Calu3 (cell line): Measurements from ENCODE around the gene MVD. TPM values are rescaled to one million over a fixed set of nuclear protein-coding genes. Genes with fewer than 3 reads are reported as not detected.
A peak's percentile ranks its signal among the peaks of the same experiment; 100 is the strongest.

Experiments
- BruUV-seq: library from RNA; stranded (reverse); fragments of 400-500 nt; replicated peaks from 2 replicates; lab custom pipeline; 2021; lab: Mats Ljungman, UMichigan
- CTCF ChIA-PET: fragments of 300-600 bp; sonication (Branson Sonifier 250); formaldehyde crosslinking; loops from one replicate; lab custom pipeline; 2022; ENCODE audit warnings: antibody characterized with exemption; lab: Charles Lee
- DNase-seq: peaks from one replicate; pipeline ENCODE4 v3.0.0; 2022
- H3K27ac Mint-ChIP-seq: one replicate; pipeline ENCODE4 v1.8.0; 2022; ENCODE audit warnings: mixed read lengths; ENCODE audit not compliant: unreplicated experiment
- H3K27me3 Mint-ChIP-seq: one replicate; pipeline ENCODE4 v1.8.0; 2022; ENCODE audit warnings: mixed read lengths; ENCODE audit not compliant: unreplicated experiment
- H3K36me3 Mint-ChIP-seq: one replicate; pipeline ENCODE4 v1.8.0; 2022; ENCODE audit warnings: mild to moderate bottlenecking, moderate library complexity, mixed read lengths; ENCODE audit not compliant: insufficient read depth, unreplicated experiment
- H3K4me1 Mint-ChIP-seq: one replicate; pipeline ENCODE4 v1.8.0; 2022; ENCODE audit warnings: mild to moderate bottlenecking, low read depth, mixed read lengths; ENCODE audit not compliant: unreplicated experiment
- H3K4me3 Mint-ChIP-seq: one replicate; pipeline ENCODE4 v1.8.0; 2022; ENCODE audit warnings: mild to moderate bottlenecking, low read depth, moderate library complexity, mixed read lengths; ENCODE audit not compliant: unreplicated experiment
- H3K9me3 Mint-ChIP-seq: one replicate; pipeline ENCODE4 v1.8.0; 2022; ENCODE audit warnings: low read depth, mixed read lengths; ENCODE audit not compliant: unreplicated experiment
- intact Hi-C: fragments of 100-400 bp; cut with micrococcal nuclease; formaldehyde crosslinking; loops from one replicate; pipeline ENCODE4 v1.10.0; 2022; ENCODE audit not compliant: unreplicated experiment
- total RNA-seq: library from RNA; stranded (reverse); gene quantifications from 2 replicates; pipeline ENCODE4 v1.2.3, GENCODE V29; 2022
- TF ChIP-seq, protein P1 (sequence below): fragments of 200-600 bp; IDR thresholded peaks from one replicate; pipeline ENCODE4 v1.8.0; 2022; ENCODE audit warnings: antibody characterized with exemption; ENCODE audit not compliant: unreplicated experiment

The MVD gene
- total RNA-seq, 1 experiment from 2014 or later, result 152 TPM

DNA sequence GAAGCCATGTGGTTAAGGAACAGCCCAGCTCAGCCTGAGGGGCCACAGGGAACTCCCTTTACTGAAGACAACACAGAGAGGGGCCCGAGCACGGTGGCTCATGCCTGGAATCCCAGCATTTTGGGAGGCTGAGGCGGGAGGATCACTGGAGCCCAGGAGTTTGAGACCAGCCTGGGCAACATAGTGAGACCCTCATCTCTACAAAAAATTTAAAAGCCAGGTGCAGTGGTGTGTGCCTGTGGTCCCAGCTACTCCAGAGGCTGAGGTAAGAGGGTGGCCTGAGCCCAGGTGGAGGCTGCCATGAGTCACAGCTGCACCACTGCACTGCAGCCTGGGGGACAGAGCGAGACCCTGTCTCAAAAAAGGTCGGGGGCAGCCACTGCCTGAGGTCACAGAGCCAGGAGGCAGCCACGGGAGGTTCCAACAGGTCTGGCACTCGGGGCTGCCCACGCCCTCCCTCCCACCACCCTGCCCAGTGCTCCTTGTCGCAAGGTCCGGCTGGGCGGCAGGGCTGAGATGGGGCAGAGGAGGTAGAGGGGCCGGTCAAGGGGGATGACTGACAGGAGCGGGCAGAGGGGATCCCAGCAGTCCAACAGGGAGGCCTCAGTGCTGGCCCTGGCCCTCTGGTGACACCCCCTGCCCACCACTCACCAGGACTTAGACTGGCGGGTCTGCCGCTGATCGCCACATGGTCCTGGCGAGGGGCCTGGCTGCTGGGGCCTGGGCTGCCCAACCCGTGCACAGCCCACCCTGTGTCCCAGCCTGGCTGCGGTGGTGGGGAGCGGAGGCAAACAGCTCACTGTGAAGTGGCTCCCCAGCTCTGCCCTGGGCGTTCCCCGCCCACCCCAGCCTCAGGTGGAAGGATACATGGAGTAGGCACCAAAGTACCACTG is 15.5 kb downstream of the MVD start:
- CTCF ChIA-PET, result no interaction called here
- Mint-ChIP-seq H3K27me3 (no peaks in the 10 kb centered on the region), H3K4me3 (no peak overlapping the region), H3K9me3 (no peaks in the 10 kb centered on the region), H3K36me3 (peaks cover 97% of the 10 kb centered on the region), H3K27ac (no peak overlapping the region), H3K4me1 (peaks cover 23% of the 10 kb centered on the region)
- TF ChIP-seq, protein P1, sequence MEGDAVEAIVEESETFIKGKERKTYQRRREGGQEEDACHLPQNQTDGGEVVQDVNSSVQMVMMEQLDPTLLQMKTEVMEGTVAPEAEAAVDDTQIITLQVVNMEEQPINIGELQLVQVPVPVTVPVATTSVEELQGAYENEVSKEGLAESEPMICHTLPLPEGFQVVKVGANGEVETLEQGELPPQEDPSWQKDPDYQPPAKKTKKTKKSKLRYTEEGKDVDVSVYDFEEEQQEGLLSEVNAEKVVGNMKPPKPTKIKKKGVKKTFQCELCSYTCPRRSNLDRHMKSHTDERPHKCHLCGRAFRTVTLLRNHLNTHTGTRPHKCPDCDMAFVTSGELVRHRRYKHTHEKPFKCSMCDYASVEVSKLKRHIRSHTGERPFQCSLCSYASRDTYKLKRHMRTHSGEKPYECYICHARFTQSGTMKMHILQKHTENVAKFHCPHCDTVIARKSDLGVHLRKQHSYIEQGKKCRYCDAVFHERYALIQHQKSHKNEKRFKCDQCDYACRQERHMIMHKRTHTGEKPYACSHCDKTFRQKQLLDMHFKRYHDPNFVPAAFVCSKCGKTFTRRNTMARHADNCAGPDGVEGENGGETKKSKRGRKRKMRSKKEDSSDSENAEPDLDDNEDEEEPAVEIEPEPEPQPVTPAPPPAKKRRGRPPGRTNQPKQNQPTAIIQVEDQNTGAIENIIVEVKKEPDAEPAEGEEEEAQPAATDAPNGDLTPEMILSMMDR, result no peak
- intact Hi-C loops, result no loop called here
- no peak for DNase-seq
- BruUV-seq, result no TSS peak

DNA sequence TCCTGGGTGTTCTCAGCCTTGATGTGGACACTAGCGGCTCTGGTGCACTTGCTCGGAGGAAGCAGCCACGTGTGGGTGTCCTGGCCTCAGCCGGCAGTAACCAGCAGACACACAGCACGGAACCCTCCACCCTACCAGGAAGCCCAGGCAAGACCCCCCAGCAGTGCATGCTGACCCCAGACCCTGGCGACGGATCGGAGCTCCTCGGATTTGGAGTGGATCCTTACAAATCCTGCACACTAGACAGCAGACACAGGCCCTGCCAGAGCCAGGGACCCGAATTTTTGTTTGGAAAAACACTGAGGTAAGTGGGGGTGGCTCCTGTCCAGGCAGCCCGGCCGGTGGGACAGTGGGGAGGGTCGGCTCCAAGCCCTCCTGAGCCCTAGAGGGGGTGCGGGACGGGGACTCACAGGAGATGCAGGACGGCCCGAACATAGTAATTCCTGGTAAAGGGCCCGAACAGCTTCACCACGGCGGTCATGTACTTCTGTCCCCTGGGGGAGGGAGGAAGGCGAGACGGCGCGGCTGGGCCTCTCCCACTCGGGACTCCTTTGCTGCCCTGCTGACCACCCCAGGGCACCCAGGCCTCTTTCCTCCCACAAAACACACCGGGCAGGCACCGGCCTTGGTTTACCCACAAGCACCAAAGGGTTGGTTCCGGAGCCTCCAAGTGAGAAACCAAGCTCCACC is 16.4 kb downstream of the MVD start:
- Mint-ChIP-seq H3K9me3 (no peaks in the 10 kb centered on the region), H3K4me1 (peaks cover 14% of the 10 kb centered on the region), H3K27me3 (no peaks in the 10 kb centered on the region), H3K27ac (no peak overlapping the region), H3K36me3 (peaks cover 97% of the 10 kb centered on the region), H3K4me3 (no peak overlapping the region)
- DNase-seq, result no peak
- no TSS peak for BruUV-seq
- intact Hi-C loops, result no loop called here
- TF ChIP-seq, protein P1, result no peak
- CTCF ChIA-PET, result no interaction called here

DNA sequence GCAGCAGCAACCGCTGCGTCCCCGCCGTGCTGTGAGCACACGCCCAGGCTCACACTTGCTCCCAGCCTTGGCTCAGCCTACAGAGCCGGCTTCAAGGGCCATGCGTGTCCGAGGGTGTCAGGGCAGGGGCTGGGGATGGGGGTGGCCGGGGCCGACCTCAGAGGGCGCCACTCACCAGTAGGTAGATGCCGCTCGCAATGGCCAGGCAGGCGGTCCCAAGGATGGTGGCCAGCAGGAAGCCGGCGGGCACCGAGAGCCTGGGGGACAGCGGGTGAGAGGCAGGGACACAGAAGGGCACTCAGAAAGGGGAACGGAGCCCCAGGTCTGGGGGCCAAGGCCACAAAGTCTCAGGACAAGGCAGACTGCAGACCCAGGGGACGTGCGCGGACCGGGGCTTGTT is 16.9 kb downstream of the MVD start:
- no TSS peak for BruUV-seq
- no peak overlapping the region for H3K4me3 Mint-ChIP-seq
- CTCF ChIA-PET, result no interaction called here
- intact Hi-C loops, result no loop called here
- H3K27ac Mint-ChIP-seq, result no peak overlapping the region
- H3K9me3 Mint-ChIP-seq, result no peaks in the 10 kb centered on the region
- no peak for DNase-seq
- H3K4me1 Mint-ChIP-seq, result peaks cover 10% of the 10 kb centered on the region
- TF ChIP-seq, protein P1, result no peak
- peaks cover 97% of the 10 kb centered on the region for H3K36me3 Mint-ChIP-seq
- peaks cover 3% of the 10 kb centered on the region for H3K27me3 Mint-ChIP-seq

DNA sequence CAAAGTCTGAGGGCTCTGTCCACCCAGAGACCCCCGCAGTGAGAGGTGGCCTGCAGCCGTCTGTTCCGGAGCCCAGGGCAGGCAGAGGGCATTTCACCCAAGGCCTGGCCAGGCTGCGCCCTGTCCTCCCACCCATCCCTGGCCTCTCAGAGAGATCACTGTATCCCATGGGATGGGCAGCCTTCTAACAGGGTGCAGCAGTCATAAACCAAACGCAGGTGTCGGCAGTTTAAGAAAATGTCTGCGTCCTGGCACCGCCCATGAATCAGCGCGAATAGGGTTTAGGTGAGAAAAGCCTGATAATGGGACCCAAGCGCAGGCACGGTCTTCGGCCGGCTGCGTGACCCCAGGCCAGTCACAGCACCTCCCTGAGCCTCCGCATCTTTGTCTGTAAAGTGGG is 17.4 kb downstream of the MVD start:
- TF ChIP-seq, protein P1, result no peak
- no peaks in the 10 kb centered on the region for H3K9me3 Mint-ChIP-seq
- no peak overlapping the region for H3K4me3 Mint-ChIP-seq
- peaks cover 12% of the 10 kb centered on the region for H3K4me1 Mint-ChIP-seq
- peaks cover 7% of the 10 kb centered on the region for H3K27me3 Mint-ChIP-seq
- intact Hi-C loops, result no loop called here
- no TSS peak for BruUV-seq
- no peak for DNase-seq
- peak overlapping the region; percentile 18 for H3K27ac Mint-ChIP-seq
- CTCF ChIA-PET, result no interaction called here
- peaks cover 97% of the 10 kb centered on the region for H3K36me3 Mint-ChIP-seq
